Retinal pigment epithelial cell (primary cell): ENCODE data around the gene ZFYVE27.

Experiments
- DNase-seq: peaks from one replicate; pipeline ENCODE4 v3.0.0-alpha.2; 2010; ENCODE audit warnings: low read depth
- H3K4me3 ChIP-seq: 2 replicates; pipeline ENCODE4 v1.5.1; 2011; ENCODE audit warnings: mild to moderate bottlenecking, low read length, control low read depth, moderate library complexity
- CTCF ChIP-seq: conservative IDR thresholded peaks from 2 replicates; pipeline ENCODE4 v1.5.1; 2011; ENCODE audit warnings: low read depth, low read length, control low read depth, inconsistent platforms

ZFYVE27 gene

GRCh38 chr10:97779975-97780374 lies 43.0 kb downstream of the ZFYVE27 start:
- no peak for TF ChIP-seq CTCF
- no peak overlapping the region for H3K4me3 ChIP-seq
- DNase-seq = no peak

DNA sequence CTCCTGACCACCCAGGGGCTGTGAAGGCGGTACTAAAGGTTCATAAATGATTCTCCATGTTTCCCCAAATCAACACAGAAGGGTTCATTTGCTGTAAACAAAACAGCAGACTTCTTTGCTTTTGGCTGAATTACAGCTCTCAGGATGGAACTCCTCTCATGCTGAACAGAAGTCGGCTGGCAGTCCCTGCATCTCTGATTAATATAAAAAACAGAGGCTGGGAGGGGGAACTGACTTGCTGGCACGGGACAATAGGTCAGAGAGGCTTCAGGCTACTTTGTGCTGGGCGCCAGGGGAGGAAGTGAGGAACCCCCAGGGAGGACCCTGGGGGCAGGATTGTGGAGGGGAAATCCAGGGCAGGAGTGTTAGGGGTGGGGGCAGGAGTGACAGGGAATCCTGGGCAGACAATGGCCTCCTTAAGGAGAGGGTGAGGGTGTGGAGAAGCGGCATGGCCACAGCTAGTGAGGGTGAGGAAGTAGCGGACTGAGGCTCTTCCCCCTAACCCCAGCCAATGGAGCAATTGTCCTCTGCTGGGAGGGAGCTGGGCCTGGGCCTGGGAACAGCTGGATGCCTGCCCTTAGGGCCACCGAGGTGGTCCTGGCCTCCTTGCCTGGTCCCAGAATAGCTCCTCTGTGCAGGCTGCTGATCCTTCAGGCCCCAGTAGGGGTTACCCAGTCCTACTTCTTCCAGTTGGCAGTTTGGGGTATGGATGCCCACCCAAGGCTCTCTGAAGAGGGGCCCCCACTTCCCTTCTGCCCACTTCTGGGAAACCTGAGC lies 44.1 kb downstream of the ZFYVE27 start:
- no peak overlapping the region for H3K4me3 ChIP-seq
- no peak for DNase-seq
- no peak for TF ChIP-seq CTCF

GRCh38 chr10:97781618-97782331 lies 44.8 kb downstream of the ZFYVE27 start:
- H3K4me3 ChIP-seq = no peak overlapping the region
- TF ChIP-seq CTCF = no peak
- DNase-seq = no peak

DNA sequence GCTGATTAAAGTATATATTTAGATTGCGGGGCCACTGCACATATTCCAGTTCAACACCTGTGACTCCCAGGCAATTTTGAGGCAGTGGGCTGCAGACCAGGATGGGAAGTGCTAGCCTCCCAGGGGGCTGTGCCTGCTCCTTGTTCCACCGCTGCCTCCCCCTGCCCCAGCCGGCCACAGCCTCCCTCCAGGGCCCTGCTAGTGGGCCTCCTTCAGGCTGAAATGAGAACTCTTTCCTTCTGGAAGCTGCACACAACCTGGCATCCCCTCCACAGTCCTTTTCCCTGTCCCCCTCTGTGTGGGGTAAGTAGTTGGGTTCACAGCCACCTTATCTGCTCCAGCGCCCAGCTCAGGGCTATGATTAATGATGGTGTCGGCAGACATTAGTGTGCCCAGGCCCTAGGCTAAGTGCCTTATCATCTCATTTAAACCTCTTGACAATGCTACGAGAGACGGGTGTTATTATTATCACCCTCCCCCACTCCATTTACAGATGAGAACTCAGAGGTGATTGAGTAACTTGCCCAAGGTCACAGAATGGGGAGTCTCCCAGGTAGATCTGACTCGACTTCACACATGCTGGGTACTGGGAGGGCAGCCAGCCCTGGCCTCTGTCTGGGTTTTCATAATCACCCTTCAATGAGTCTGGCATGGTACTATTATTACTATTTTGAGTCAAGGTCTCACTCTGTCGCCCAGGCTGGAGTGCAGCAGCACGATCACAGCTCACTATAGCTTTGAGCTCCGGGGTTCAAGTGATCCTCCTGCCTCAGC lies 45.7 kb downstream of the ZFYVE27 start:
- no peak overlapping the region for H3K4me3 ChIP-seq
- peak; percentile 8 for TF ChIP-seq CTCF
- DNase-seq = no peak

DNA sequence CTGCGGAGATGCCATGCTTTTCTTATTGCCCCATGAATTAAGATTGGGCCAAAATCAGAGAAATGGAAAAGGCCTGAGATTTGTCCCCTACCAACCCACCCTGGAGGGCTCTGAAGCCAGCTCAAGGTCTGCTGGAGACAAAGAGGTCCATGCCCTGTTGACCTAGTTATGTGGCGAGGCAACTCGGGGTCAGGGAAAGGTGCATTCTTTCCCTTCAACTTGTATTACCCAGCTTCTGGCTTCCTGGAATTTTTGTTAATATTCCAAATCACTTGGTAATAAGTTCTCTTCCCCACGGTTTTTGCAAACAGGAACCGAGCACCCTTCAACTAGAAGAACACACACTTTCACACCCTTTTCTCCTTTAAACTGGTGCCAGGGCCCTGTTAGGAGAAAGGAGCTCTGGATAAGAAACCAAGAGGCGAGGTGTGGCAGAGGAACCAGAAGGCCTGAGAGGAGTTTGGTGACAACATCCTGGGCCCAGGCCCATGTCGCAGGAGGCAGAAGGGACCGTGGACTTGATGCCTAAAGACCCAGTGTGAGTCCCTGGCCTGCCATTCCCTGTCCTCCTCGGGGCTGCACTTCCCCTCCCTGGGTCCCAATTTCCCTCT lies 47.4 kb downstream of the ZFYVE27 start:
- H3K4me3 ChIP-seq = no peak overlapping the region
- no peak for TF ChIP-seq CTCF
- DNase-seq = no peak

DNA sequence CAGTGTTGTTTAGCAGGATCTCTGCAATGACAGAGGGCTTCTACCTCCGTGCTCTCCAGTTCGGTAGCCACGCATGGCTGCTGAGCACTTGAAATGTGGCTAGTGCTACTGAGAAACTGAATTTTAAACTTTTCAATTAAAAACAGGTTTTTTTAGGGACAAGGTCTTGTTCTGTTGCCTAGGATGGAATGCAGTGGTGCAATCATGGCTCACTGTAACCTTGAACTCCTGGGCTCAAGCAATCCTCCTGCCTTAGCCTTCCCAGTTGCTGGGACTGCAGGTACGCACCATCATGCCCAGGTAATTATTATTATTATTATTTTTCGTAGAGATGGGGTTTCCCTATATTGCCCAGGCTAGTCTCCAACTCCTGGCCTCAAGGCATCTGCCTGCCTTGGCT lies 48.3 kb downstream of the ZFYVE27 start:
- DNase-seq = no peak
- no peak overlapping the region for H3K4me3 ChIP-seq
- no peak for TF ChIP-seq CTCF
